GM10266 (cell line): ENCODE measurements around the gene ESR1.

Source experiments
- DNase-seq: peaks from one replicate; pipeline ENCODE4 v3.0.0; 2012; ENCODE audit errors: extremely low spot score
- TF ChIP-seq, protein P1 (sequence below): IDR thresholded peaks from 2 replicates; pipeline ENCODE4 v1.5.1; 2012; ENCODE audit warnings: mild to moderate bottlenecking, low read depth; ENCODE audit not compliant: control insufficient read depth, insufficient read depth; ENCODE audit errors: missing control alignments

The ESR1 gene

DNA sequence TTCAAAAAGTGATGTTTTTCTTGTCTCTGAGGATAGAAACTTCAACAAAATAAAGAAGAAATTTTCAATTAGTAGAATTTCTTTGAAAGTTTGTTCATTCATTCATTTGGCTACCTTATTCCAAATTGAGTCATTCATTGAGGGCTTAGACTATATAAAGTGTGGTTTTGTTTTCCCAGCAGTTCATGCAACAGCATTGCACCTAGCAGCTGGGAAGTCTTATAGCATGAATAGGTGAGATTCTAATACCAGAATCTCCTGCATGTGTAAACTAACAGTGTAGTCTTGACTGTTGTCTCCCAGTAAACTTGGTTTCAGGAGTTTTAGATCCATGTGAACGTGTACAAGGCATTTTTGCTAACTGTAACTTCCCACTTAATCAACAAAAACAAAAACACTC, 7.1 kb downstream of the ESR1 start:
- no peak for DNase-seq
- TF ChIP-seq, protein P1, sequence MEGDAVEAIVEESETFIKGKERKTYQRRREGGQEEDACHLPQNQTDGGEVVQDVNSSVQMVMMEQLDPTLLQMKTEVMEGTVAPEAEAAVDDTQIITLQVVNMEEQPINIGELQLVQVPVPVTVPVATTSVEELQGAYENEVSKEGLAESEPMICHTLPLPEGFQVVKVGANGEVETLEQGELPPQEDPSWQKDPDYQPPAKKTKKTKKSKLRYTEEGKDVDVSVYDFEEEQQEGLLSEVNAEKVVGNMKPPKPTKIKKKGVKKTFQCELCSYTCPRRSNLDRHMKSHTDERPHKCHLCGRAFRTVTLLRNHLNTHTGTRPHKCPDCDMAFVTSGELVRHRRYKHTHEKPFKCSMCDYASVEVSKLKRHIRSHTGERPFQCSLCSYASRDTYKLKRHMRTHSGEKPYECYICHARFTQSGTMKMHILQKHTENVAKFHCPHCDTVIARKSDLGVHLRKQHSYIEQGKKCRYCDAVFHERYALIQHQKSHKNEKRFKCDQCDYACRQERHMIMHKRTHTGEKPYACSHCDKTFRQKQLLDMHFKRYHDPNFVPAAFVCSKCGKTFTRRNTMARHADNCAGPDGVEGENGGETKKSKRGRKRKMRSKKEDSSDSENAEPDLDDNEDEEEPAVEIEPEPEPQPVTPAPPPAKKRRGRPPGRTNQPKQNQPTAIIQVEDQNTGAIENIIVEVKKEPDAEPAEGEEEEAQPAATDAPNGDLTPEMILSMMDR: no peak

- TF ChIP-seq, protein P1: no peak
- DNase-seq: no peak
These were observed 15.0 kb downstream of the ESR1 start for GRCh38 chr6:151822252-151823111.

DNA sequence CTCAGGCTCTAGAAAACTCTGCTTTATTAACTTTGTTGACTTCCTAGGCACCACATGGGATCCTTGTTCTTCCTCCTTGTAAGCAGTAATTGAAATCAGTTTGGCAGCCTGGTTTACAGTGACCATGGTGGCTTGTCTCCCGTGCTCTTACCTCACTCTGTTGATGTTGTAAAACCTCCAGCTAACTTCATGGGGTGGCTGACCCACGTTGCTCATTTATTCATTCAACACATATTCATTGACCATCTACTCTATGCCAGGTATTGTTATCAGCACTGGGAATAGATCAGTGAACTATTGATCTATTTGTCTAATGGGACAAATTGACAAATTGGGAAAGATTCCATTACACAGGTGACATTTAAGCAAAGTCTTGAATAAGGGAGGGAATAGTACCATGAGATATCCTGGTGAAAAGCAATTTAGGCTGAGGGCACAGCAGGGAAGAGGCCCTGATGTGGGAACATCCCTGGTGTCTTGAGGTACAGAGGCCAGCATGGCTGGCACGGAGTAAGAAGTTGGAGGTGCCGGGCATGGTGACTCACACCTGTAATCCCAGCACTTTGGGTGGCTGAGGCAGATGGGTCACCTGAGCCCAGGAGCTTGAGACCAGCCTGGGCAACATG, 19.1 kb downstream of the ESR1 start:
- DNase-seq: no peak

DNA sequence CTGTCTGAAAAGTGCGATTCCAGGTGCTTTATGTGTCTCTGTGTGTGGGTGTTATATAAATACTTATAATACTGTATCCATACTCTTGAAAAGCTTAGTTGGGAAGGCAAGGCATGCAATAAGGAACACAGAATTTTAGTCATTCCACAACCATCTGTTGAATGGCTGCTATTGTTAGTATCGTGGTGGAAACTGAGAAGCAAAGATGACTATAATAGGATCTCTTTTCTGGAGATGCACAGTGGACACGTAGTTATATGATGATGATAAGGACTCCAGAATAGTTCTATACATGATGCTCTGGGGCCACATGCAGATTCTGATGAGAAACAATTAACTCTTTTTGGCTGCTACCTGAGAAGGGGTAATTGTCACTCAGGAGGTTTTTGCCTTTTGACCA, 25.2 kb downstream of the ESR1 start:
- no peak for DNase-seq
- TF ChIP-seq, protein P1: no peak

More for the DNA sequence above, 19.1 kb downstream of the ESR1 start:
- TF ChIP-seq, protein P1: no peak

GRCh38 chr6:151835396-151835795, 27.9 kb downstream of the ESR1 start:
- TF ChIP-seq, protein P1: no peak
- DNase-seq: no peak

GRCh38 chr6:151837223-151837622, 29.7 kb downstream of the ESR1 start:
- TF ChIP-seq, protein P1: no peak
- no peak for DNase-seq

- no peak for DNase-seq
- TF ChIP-seq, protein P1: no peak
These were observed 35.3 kb downstream of the ESR1 start for GRCh38 chr6:151842816-151843215.
